Ecto neural progenitor cell (in vitro differentiated cells): ENCODE results near the gene BRD1.
"Not testable (repeated sequence)": the region's sequence is repeated elsewhere in the genome, so short reads cannot be mapped to it uniquely, and the experiment has no call there.

Source experiments
- DNase-seq: peaks from one replicate; pipeline ENCODE4 v3.0.0-alpha.2; 2018; ENCODE audit warnings: low spot score

The BRD1 gene

GRCh38 chr22:49825944-49826602 is 1.6 kb downstream of the BRD1 start:
- DNase-seq = no peak

- no peak for DNase-seq
Measured at GRCh38 chr22:49825436-49825835, 2.2 kb downstream of the BRD1 start.

- no peak for DNase-seq
Measured at GRCh38 chr22:49824936-49825335, 2.7 kb downstream of the BRD1 start.

- DNase-seq = no peak
Measured at GRCh38 chr22:49824185-49824925, 3.3 kb downstream of the BRD1 start.

- no peak for DNase-seq
Measured at GRCh38 chr22:49823289-49824045, 4.2 kb downstream of the BRD1 start.

- DNase-seq = not testable (repeated sequence)
Measured at GRCh38 chr22:49821741-49822140, 5.9 kb downstream of the BRD1 start.

- no peak for DNase-seq
Measured at GRCh38 chr22:49820984-49821383, 6.7 kb downstream of the BRD1 start.

- no peak for DNase-seq
Measured at GRCh38 chr22:49817359-49817758, 10.3 kb downstream of the BRD1 start.

- DNase-seq = no peak
Measured at GRCh38 chr22:49815641-49816091, 12.0 kb downstream of the BRD1 start.

GRCh38 chr22:49814856-49815255 is 12.8 kb downstream of the BRD1 start:
- no peak for DNase-seq

GRCh38 chr22:49814164-49814686 is 13.4 kb downstream of the BRD1 start:
- DNase-seq = no peak

GRCh38 chr22:49812838-49813237 is 14.8 kb downstream of the BRD1 start:
- DNase-seq = no peak

- DNase-seq = no peak
Measured at GRCh38 chr22:49811020-49811791, 16.5 kb downstream of the BRD1 start.

GRCh38 chr22:49810363-49811019 is 17.2 kb downstream of the BRD1 start:
- DNase-seq = no peak

GRCh38 chr22:49807780-49808708 is 19.6 kb downstream of the BRD1 start:
- no peak for DNase-seq

GRCh38 chr22:49807129-49807528 is 20.5 kb downstream of the BRD1 start:
- DNase-seq = no peak

- no peak for DNase-seq
Measured at GRCh38 chr22:49803737-49804375, 23.8 kb downstream of the BRD1 start.

- DNase-seq = no peak
Measured at GRCh38 chr22:49803134-49803533, 24.5 kb downstream of the BRD1 start.

- DNase-seq = no peak
Measured at GRCh38 chr22:49801391-49802060, 26.1 kb downstream of the BRD1 start.
